OCI-LY1 (cell line): ENCODE results near the gene IQSEC1.

Experiments
- H2AFZ ChIP-seq: fragments of 200-600 bp; sonication (generic), shearing (Covaris generic); 2 replicates; pipeline ENCODE4 v1.6.0; 2014; ENCODE audit warnings: antibody characterized with exemption, mild to moderate bottlenecking, low read length
- H3F3A ChIP-seq: fragments of 200-600 bp; sonication (generic), shearing (Covaris generic); 2 replicates; pipeline ENCODE4 v1.6.0; 2014; ENCODE audit warnings: mild to moderate bottlenecking, antibody characterized with exemption, low read length, moderate library complexity; ENCODE audit not compliant: insufficient read depth
- H3K27ac ChIP-seq: fragments of 200-600 bp; sonication (generic); 2 replicates; pipeline ENCODE4 v1.5.1; 2014; ENCODE audit warnings: low read length, mixed run types, mild to moderate bottlenecking, low read depth; ENCODE audit not compliant: poor library complexity, severe bottlenecking
- H3K27me3 ChIP-seq: fragments of 200-600 bp; sonication (generic); 2 replicates; pipeline ENCODE4 v1.6.0; 2014; ENCODE audit warnings: antibody characterized with exemption, mild to moderate bottlenecking, low read length, moderate library complexity; ENCODE audit not compliant: insufficient read depth
- H3K36me3 ChIP-seq: fragments of 200-600 bp; sonication (generic); 2 replicates; pipeline ENCODE4 v1.6.1; 2014; ENCODE audit warnings: mild to moderate bottlenecking, antibody characterized with exemption, low read length, moderate library complexity, mixed read lengths; ENCODE audit not compliant: insufficient read depth
- H3K4me1 ChIP-seq: fragments of 200-600 bp; sonication (generic); 2 replicates; pipeline ENCODE4 v1.5.1; 2014; ENCODE audit warnings: mild to moderate bottlenecking, low read length, moderate library complexity; ENCODE audit not compliant: insufficient read depth, severe bottlenecking
- H3K4me2 ChIP-seq: fragments of 200-600 bp; sonication (generic), shearing (Covaris generic); 2 replicates; pipeline ENCODE4 v1.6.1; 2014; ENCODE audit warnings: low read length
- H3K4me3 ChIP-seq: fragments of 200-600 bp; sonication (generic); 2 replicates; pipeline ENCODE4 v1.5.1; 2014; ENCODE audit warnings: low read length, low read depth, mild to moderate bottlenecking, mixed read lengths; ENCODE audit not compliant: poor library complexity, severe bottlenecking
- H3K79me2 ChIP-seq: fragments of 200-600 bp; shearing (Covaris generic); 2 replicates; pipeline ENCODE4 v1.6.1; 2016; ENCODE audit warnings: mixed run types, low read length, mixed read lengths; ENCODE audit not compliant: insufficient read depth
- H3K9ac ChIP-seq: fragments of 200-600 bp; sonication (generic), shearing (Covaris generic); 2 replicates; pipeline ENCODE4 v1.6.1; 2014; ENCODE audit warnings: mild to moderate bottlenecking, low read length, mixed read lengths
- H3K9me2 ChIP-seq: fragments of 200-600 bp; sonication (generic), shearing (Covaris generic); 2 replicates; pipeline ENCODE4 v1.6.1; 2014; ENCODE audit warnings: low read depth, mild to moderate bottlenecking, low read length, mixed read lengths
- H3K9me3 ChIP-seq: fragments of 200-600 bp; shearing (Covaris generic); 2 replicates; pipeline ENCODE4 v1.6.1; 2014; ENCODE audit warnings: low read length, mixed read lengths
- H4K20me1 ChIP-seq: fragments of 200-600 bp; sonication (generic), shearing (Covaris generic); 2 replicates; pipeline ENCODE4 v1.6.0; 2016; ENCODE audit warnings: mild to moderate bottlenecking, low read length; ENCODE audit not compliant: insufficient read depth
- CTCF ChIP-seq: fragments of 200-600 bp; sonication (generic), shearing (Covaris generic); IDR thresholded peaks from 2 replicates; pipeline ENCODE4 v1.5.1; 2017; ENCODE audit warnings: mild to moderate bottlenecking, antibody characterized with exemption, low read length, moderate library complexity, mixed read lengths
- EZH2 ChIP-seq: fragments of 200-600 bp; sonication (generic), shearing (Covaris generic); IDR thresholded peaks from 2 replicates; pipeline ENCODE4 v1.8.0; 2017; ENCODE audit warnings: borderline replicate concordance, mixed run types, mild to moderate bottlenecking, antibody characterized with exemption, low read length, moderate library complexity, mixed read lengths

Gene IQSEC1

GRCh38 chr3:12939137-12939536 is 134.1 kb downstream of the IQSEC1 start:
- 0 out of 2 replicates have a peak, but pooled peaks cover 3% of the 10 kb centered on the region for H3K27me3 ChIP-seq
- no peak overlapping the region for H3K9ac ChIP-seq
- no peak overlapping the region for H3K4me2 ChIP-seq
- H4K20me1 ChIP-seq, result no peaks in the 10 kb centered on the region
- no peaks in the 10 kb centered on the region for H3F3A ChIP-seq
- no peaks in the 10 kb centered on the region for H3K9me3 ChIP-seq
- H3K27ac ChIP-seq, result no peak overlapping the region
- no peaks in the 10 kb centered on the region for H3K4me1 ChIP-seq
- H3K36me3 ChIP-seq, result no peaks in the 10 kb centered on the region
- H3K4me3 ChIP-seq, result no peak overlapping the region
- H3K79me2 ChIP-seq, result no peaks in the 10 kb centered on the region
- H2AFZ ChIP-seq, result no peak overlapping the region
- no peak for TF ChIP-seq CTCF
- no peak for TF ChIP-seq EZH2
- no peaks in the 10 kb centered on the region for H3K9me2 ChIP-seq

- Histone ChIP-seq H3K9ac (no peak overlapping the region), H3K9me2 (no peaks in the 10 kb centered on the region), H3F3A (no peaks in the 10 kb centered on the region), H3K27me3 (0 out of 2 replicates have a peak, but pooled peaks cover 3% of the 10 kb centered on the region), H3K4me3 (no peak overlapping the region), H2AFZ (no peak overlapping the region), H3K4me1 (no peaks in the 10 kb centered on the region), H3K36me3 (no peaks in the 10 kb centered on the region), H3K9me3 (no peaks in the 10 kb centered on the region), H3K4me2 (no peak overlapping the region), H3K79me2 (no peaks in the 10 kb centered on the region), H3K27ac (no peak overlapping the region), H4K20me1 (no peaks in the 10 kb centered on the region)
- TF ChIP-seq EZH2, result no peak
- TF ChIP-seq CTCF, result no peak
Observed at GRCh38 chr3:12938258-12938711, 134.9 kb downstream of the IQSEC1 start.

- TF ChIP-seq CTCF (no peak), EZH2 (no peak)
- no peaks in the 10 kb centered on the region for H3F3A ChIP-seq
- H3K4me1 ChIP-seq, result no peaks in the 10 kb centered on the region
- H3K36me3 ChIP-seq, result no peaks in the 10 kb centered on the region
- no peak overlapping the region for H2AFZ ChIP-seq
- no peak overlapping the region for H3K4me3 ChIP-seq
- no peak overlapping the region for H3K27ac ChIP-seq
- H3K9me3 ChIP-seq, result no peaks in the 10 kb centered on the region
- H3K27me3 ChIP-seq, result 0 out of 2 replicates have a peak, but pooled peaks cover 3% of the 10 kb centered on the region
- H3K79me2 ChIP-seq, result no peaks in the 10 kb centered on the region
- H3K9me2 ChIP-seq, result no peaks in the 10 kb centered on the region
- no peaks in the 10 kb centered on the region for H4K20me1 ChIP-seq
- H3K9ac ChIP-seq, result no peak overlapping the region
- no peak overlapping the region for H3K4me2 ChIP-seq
Observed at GRCh38 chr3:12935861-12936830, 137.1 kb downstream of the IQSEC1 start.
